ENCODE data around the gene TIMM13.

The TIMM13 gene

GRCh38 chr19:2413629-2414028 lies 13.8 kb downstream of the TIMM13 start:
- TF ChIP-seq CTCF (IDR thresholded peaks at IDR 0.05; ENCODE audit: insufficient read depth, low read depth, low read length, missing control alignments) = no peak
- DNase-seq (ENCODE audit: low read depth) = no peak
- no peak overlapping the region for H3K4me3 ChIP-seq (ENCODE audit: low read length)

GRCh38 chr19:2413159-2413558 lies 14.2 kb downstream of the TIMM13 start:
- DNase-seq (ENCODE audit: low read depth) = no peak
- no peak for TF ChIP-seq CTCF (IDR thresholded peaks at IDR 0.05; ENCODE audit: insufficient read depth, low read depth, low read length, missing control alignments)
- no peak overlapping the region for H3K4me3 ChIP-seq (ENCODE audit: low read length)

- DNase-seq (ENCODE audit: low read depth) = no peak
- no peak for TF ChIP-seq CTCF (IDR thresholded peaks at IDR 0.05; ENCODE audit: insufficient read depth, low read depth, low read length, missing control alignments)
These were observed 14.9 kb downstream of the TIMM13 start for GRCh38 chr19:2412449-2412848.

GRCh38 chr19:2411709-2412108 lies 15.7 kb downstream of the TIMM13 start:
- TF ChIP-seq CTCF (IDR thresholded peaks at IDR 0.05; ENCODE audit: insufficient read depth, low read depth, low read length, missing control alignments) = no peak
- no peak overlapping the region for H3K4me3 ChIP-seq (ENCODE audit: low read length)
- no peak for DNase-seq (ENCODE audit: low read depth)

More at GRCh38 chr19:2412449-2412848, 14.9 kb downstream of the TIMM13 start:
- no peak overlapping the region for H3K4me3 ChIP-seq (ENCODE audit: low read length)

- DNase-seq (ENCODE audit: low read depth) = no peak
- H3K4me3 ChIP-seq (ENCODE audit: low read length) = no peak overlapping the region
- TF ChIP-seq CTCF (IDR thresholded peaks at IDR 0.05; ENCODE audit: insufficient read depth, low read depth, low read length, missing control alignments) = no peak
These were observed 17.4 kb downstream of the TIMM13 start for GRCh38 chr19:2410023-2410422.

- no peak overlapping the region for H3K4me3 ChIP-seq (ENCODE audit: low read length)
- no peak for TF ChIP-seq CTCF (IDR thresholded peaks at IDR 0.05; ENCODE audit: insufficient read depth, low read depth, low read length, missing control alignments)
- no peak for DNase-seq (ENCODE audit: low read depth)
These were observed 18.0 kb downstream of the TIMM13 start for GRCh38 chr19:2409352-2409912.

GRCh38 chr19:2408247-2408646 lies 19.1 kb downstream of the TIMM13 start:
- TF ChIP-seq CTCF (IDR thresholded peaks at IDR 0.05; ENCODE audit: insufficient read depth, low read depth, low read length, missing control alignments) = no peak
- DNase-seq (ENCODE audit: low read depth) = no peak
- no peak overlapping the region for H3K4me3 ChIP-seq (ENCODE audit: low read length)

Data from epithelial cell of esophagus (primary cell).